Measurements from ENCODE around the gene CFAP91.

The CFAP91 gene

DNA sequence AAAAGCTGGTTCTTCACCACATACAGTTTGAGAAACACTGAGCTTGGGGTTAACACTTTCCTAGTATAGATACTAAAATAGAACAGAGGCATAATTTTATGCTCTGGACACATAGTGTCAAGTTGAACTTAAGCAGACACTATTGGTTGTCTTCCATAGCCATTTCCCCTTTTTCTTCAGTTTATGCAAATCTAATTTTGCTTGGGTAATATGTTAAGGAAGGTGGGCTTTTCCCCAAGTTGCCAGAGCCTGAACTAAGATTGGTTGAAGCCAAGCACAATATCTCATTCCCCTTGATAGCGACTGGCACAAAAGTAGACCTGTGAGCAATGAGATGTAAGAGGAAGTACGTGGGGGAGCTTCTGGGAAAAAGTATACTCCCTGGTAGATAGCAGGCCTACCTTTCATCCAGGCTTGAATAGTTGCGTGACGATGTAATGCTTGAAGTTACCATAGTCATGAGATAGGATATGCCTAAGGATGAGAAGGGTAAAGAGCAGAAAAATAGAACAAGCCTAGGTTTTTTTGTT is 37.9 kb upstream of the CFAP91 start:
- H2AFZ ChIP-seq (ENCODE audit: low read length) = no peak overlapping the region

DNA sequence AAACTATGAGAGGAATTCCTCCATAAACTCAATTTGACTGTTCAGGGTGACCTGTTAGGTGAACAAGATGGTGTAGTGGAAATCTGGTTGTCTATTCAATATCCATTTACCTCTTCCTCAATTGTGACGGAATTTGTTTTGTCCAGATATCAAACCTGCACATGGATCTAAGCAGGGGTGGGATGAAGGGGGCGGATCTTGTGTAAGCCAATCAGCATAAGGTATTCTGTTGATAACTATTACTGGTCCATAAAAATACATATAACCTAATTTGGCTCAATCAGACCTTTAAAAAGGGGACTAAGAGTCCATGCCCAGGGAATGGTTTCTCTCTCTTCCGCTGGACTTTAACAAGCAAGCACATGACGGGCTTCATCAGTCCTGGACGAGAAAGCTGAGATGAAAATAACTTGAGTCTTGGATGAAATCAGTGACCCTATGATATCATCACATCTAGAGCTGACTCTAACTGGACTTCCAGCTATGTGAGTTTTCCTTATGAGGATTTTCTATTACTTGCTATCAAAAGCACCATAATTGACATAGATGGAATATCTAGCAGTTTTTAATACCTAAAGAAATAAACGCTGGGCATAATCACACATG is 36.8 kb upstream of the CFAP91 start:
- Histone ChIP-seq H3K9me3 (ENCODE audit: insufficient read depth, low read depth, low read length) (no peaks in the 10 kb centered on the region), H4K20me1 (ENCODE audit: insufficient read depth, low read length, poor library complexity, severe bottlenecking) (no peaks in the 10 kb centered on the region), H3K27me3 (ENCODE audit: insufficient read depth, low read length, poor library complexity, severe bottlenecking) (no peaks in the 10 kb centered on the region), H3K36me3 (ENCODE audit: insufficient read depth, low read length) (peaks cover 4% of the 10 kb centered on the region), H3K4me1 (ENCODE audit: insufficient read depth, low read length, poor library complexity, severe bottlenecking) (peaks cover 9% of the 10 kb centered on the region), H3K79me2 (ENCODE audit: insufficient read depth, low read length) (no peaks in the 10 kb centered on the region), H3K9me2 (replicated peaks; ENCODE audit: low read depth, low read length) (no peaks in the 10 kb centered on the region), H3F3A (ENCODE audit: low read depth) (no peaks in the 10 kb centered on the region), H3K4me3 (ENCODE audit: low read length, poor library complexity, severe bottlenecking) (no peak overlapping the region), H3K9ac (ENCODE audit: low read depth, low read length, poor library complexity, severe bottlenecking) (no peak overlapping the region), H3K4me2 (ENCODE audit: low read depth, low read length, poor library complexity, severe bottlenecking) (no peak overlapping the region), H2AFZ (ENCODE audit: low read length) (no peak overlapping the region)
- no peak for TF ChIP-seq EZH2phosphoT487 (IDR thresholded peaks at IDR 0.05; ENCODE audit: borderline replicate concordance)

More for the DNA sequence above, 37.9 kb upstream of the CFAP91 start:
- no peaks in the 10 kb centered on the region for H3K27me3 ChIP-seq (ENCODE audit: insufficient read depth, low read length, poor library complexity, severe bottlenecking)
- H4K20me1 ChIP-seq (ENCODE audit: insufficient read depth, low read length, poor library complexity, severe bottlenecking) = no peaks in the 10 kb centered on the region
- no peak overlapping the region for H3K4me3 ChIP-seq (ENCODE audit: low read length, poor library complexity, severe bottlenecking)
- no peaks in the 10 kb centered on the region for H3K9me3 ChIP-seq (ENCODE audit: insufficient read depth, low read depth, low read length)
- TF ChIP-seq CTCF (conservative IDR thresholded peaks at IDR 0.05; ENCODE audit: low read length) (no peak), EZH2phosphoT487 (IDR thresholded peaks at IDR 0.05; ENCODE audit: borderline replicate concordance) (no peak)
- H3K4me2 ChIP-seq (ENCODE audit: low read depth, low read length, poor library complexity, severe bottlenecking) = no peak overlapping the region
- peaks cover 2% of the 10 kb centered on the region for H3K4me1 ChIP-seq (ENCODE audit: insufficient read depth, low read length, poor library complexity, severe bottlenecking)
- peaks cover 4% of the 10 kb centered on the region for H3K36me3 ChIP-seq (ENCODE audit: insufficient read depth, low read length)
- H3K9ac ChIP-seq (ENCODE audit: low read depth, low read length, poor library complexity, severe bottlenecking) = no peak overlapping the region
- H3F3A ChIP-seq (ENCODE audit: low read depth) = no peaks in the 10 kb centered on the region
- H3K9me2 ChIP-seq (replicated peaks; ENCODE audit: low read depth, low read length) = no peaks in the 10 kb centered on the region
- no peaks in the 10 kb centered on the region for H3K79me2 ChIP-seq (ENCODE audit: insufficient read depth, low read length)

GRCh38 chr3:119669906-119670570 is 32.8 kb upstream of the CFAP91 start:
- H3K4me3 ChIP-seq (ENCODE audit: low read length, poor library complexity, severe bottlenecking) = no peak overlapping the region

More at GRCh38 chr3:119669906-119670570, 32.8 kb upstream of the CFAP91 start:
- no peak overlapping the region for H3K9ac ChIP-seq (ENCODE audit: low read depth, low read length, poor library complexity, severe bottlenecking)
- H3K9me2 ChIP-seq (replicated peaks; ENCODE audit: low read depth, low read length) = no peaks in the 10 kb centered on the region
- H3K4me1 ChIP-seq (ENCODE audit: insufficient read depth, low read length, poor library complexity, severe bottlenecking) = peaks cover 30% of the 10 kb centered on the region
- peaks cover 23% of the 10 kb centered on the region; the same call in 1 of the 2 replicates for H3K79me2 ChIP-seq (ENCODE audit: insufficient read depth, low read length)
- TF ChIP-seq CTCF (conservative IDR thresholded peaks at IDR 0.05; ENCODE audit: low read length) (no peak), EZH2phosphoT487 (IDR thresholded peaks at IDR 0.05; ENCODE audit: borderline replicate concordance) (no peak)
- no peaks in the 10 kb centered on the region for H3K27me3 ChIP-seq (ENCODE audit: insufficient read depth, low read length, poor library complexity, severe bottlenecking)
- peaks cover 23% of the 10 kb centered on the region for H3K36me3 ChIP-seq (ENCODE audit: insufficient read depth, low read length)
- no peaks in the 10 kb centered on the region for H3K9me3 ChIP-seq (ENCODE audit: insufficient read depth, low read depth, low read length)
- peaks cover under 1% of the 10 kb centered on the region for H4K20me1 ChIP-seq (ENCODE audit: insufficient read depth, low read length, poor library complexity, severe bottlenecking)
- H3K4me2 ChIP-seq (ENCODE audit: low read depth, low read length, poor library complexity, severe bottlenecking) = peak overlapping the region; percentile 30
- H2AFZ ChIP-seq (ENCODE audit: low read length) = no peak overlapping the region
- no peaks in the 10 kb centered on the region for H3F3A ChIP-seq (ENCODE audit: low read depth)

Data from Loucy (cell line).